MM.1S (cell line): ENCODE results near the gene TP73.

Source experiments
- EZH2 ChIP-seq: fragments of 300-600 bp; sonication (generic); optimal IDR thresholded peaks from 2 replicates; pipeline ENCODE3; 2017; ENCODE audit warnings: low read depth, mild to moderate bottlenecking, antibody characterized with exemption, low read length, mixed read lengths
- EZH2phosphoT487 ChIP-seq: fragments of 300-600 bp; sonication (generic); IDR thresholded peaks from 2 replicates; pipeline ENCODE4 v1.6.1; 2018; ENCODE audit warnings: antibody characterized with exemption, low read length
- TF ChIP-seq, protein P1 (sequence below): fragments of 300-600 bp; sonication (generic); IDR thresholded peaks from 2 replicates; pipeline ENCODE4 v1.5.1; 2016; ENCODE audit warnings: antibody characterized with exemption, low read length, mixed read lengths

DNA sequence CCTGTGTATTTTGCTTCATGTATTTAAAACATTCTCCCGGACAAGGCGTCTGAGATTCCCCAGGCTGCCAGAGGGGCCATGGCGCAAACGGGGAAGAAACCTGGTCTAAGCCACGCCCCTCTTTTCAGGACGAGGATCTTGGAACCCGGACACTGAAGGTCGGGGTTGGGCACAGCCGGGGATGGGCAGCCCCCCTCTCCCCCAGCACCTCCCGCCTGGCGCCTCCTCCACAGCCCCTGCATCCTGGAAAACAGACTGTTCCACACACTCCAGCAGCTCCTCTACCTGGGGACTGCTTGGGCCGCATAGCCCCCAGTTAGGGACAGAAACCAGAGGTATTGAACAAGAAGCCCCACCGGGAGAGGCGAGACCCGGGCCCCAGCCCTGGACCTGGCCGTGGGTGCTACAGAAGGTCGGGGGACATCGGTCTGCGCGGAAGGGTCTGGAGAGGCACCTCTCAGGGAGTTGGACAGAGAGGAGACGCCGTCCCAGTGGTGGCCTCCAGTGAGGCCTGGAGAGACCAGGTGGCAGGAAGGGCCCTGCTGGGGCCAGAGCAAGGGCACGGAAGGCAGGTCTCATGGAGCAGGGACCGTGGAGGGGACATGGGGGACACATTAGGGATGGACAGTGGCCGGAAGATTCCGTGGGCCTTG, 5.4 kb downstream of the TP73 start:
- TF ChIP-seq, protein P1, sequence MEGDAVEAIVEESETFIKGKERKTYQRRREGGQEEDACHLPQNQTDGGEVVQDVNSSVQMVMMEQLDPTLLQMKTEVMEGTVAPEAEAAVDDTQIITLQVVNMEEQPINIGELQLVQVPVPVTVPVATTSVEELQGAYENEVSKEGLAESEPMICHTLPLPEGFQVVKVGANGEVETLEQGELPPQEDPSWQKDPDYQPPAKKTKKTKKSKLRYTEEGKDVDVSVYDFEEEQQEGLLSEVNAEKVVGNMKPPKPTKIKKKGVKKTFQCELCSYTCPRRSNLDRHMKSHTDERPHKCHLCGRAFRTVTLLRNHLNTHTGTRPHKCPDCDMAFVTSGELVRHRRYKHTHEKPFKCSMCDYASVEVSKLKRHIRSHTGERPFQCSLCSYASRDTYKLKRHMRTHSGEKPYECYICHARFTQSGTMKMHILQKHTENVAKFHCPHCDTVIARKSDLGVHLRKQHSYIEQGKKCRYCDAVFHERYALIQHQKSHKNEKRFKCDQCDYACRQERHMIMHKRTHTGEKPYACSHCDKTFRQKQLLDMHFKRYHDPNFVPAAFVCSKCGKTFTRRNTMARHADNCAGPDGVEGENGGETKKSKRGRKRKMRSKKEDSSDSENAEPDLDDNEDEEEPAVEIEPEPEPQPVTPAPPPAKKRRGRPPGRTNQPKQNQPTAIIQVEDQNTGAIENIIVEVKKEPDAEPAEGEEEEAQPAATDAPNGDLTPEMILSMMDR, result no peak
- TF ChIP-seq EZH2, result no peak
- no peak for TF ChIP-seq EZH2phosphoT487
